GM23338 (cell line): Measurements from ENCODE around the gene CDK14.

Experiments
- CREB1 ChIP-seq: fragments of 250-450 bp; sonication (Bioruptor Pico); IDR thresholded peaks from 2 replicates; pipeline ENCODE4 v1.5.0; 2020; ENCODE audit warnings: low read depth, mild to moderate bottlenecking, moderate library complexity
- CTCF ChIP-seq, 2 experiments: fragments of 200-600 bp in 1 of 2; sonication (generic) in 1 of 2; conservative IDR thresholded peaks; 2 replicates each; pipeline versions ENCODE4 v1.5.1 to v1.6.1; 2016 to 2017; ENCODE audit warnings: antibody characterized with exemption in 2 of 2, low read depth in 2 of 2, mild to moderate bottlenecking in 2 of 2, moderate library complexity in 1 of 2
- ETS1 ChIP-seq: IDR thresholded peaks from 2 replicates; pipeline ENCODE4 v1.6.1; 2016; ENCODE audit warnings: antibody characterized with exemption
- EZH2phosphoT487 ChIP-seq: fragments of 200-600 bp; sonication (generic); IDR thresholded peaks from one replicate; pipeline ENCODE4 v1.8.1; 2018; ENCODE audit warnings: antibody characterized with exemption; ENCODE audit not compliant: unreplicated experiment
- POLR2AphosphoS5 ChIP-seq: IDR thresholded peaks from 2 replicates; pipeline ENCODE4 v1.6.1; 2016; ENCODE audit warnings: antibody characterized with exemption, low read depth
- REST ChIP-seq: IDR thresholded peaks from one replicate; pipeline ENCODE4 v1.6.1; 2018; ENCODE audit warnings: antibody characterized with exemption; ENCODE audit not compliant: unreplicated experiment
- ZNF114 ChIP-seq: fragments of 250-450 bp; sonication (Bioruptor Pico); IDR thresholded peaks from 2 replicates; pipeline ENCODE4 v1.5.0; 2020; ENCODE audit warnings: mild to moderate bottlenecking, moderate library complexity
- ZNF462 ChIP-seq: fragments of 250-450 bp; sonication (Bioruptor Pico); IDR thresholded peaks from 2 replicates; pipeline ENCODE4 v1.5.0; 2020; ENCODE audit warnings: mild to moderate bottlenecking, moderate library complexity

- peak in 1 of 2 experiments; percentile 61; a peak in 3 of 4 replicates for TF ChIP-seq CTCF (conservative IDR thresholded peaks at IDR 0.05; ENCODE audit: low read depth in 2 of 2)
- TF ChIP-seq ETS1 = no peak
- TF ChIP-seq POLR2AphosphoS5 = no peak
- TF ChIP-seq CREB1 = no peak
- TF ChIP-seq REST = no peak
- TF ChIP-seq EZH2phosphoT487 = no peak
- TF ChIP-seq ZNF114 (CRISPR knock-in tag) = no peak
- TF ChIP-seq ZNF462 (CRISPR knock-in tag) = no peak
Measured at GRCh38 chr7:91082852-91083495, 486.9 kb downstream of the CDK14 start.
